ENCODE measurements around the gene PRG2. TPM values are rescaled to one million over a fixed set of nuclear protein-coding genes. Genes with fewer than 3 reads are reported as not detected.

Gene PRG2
- total and polyA plus RNA-seq, 2 of the 4 experiments (the other 2 are of a cell fraction), result not detected

GRCh38 chr11:57353036-57353435 is 37.4 kb downstream of the PRG2 start:
- H3K18ac ChIP-seq (ENCODE audit: low read depth, low read length), result no peak overlapping the region
- H4K91ac ChIP-seq (ENCODE audit: insufficient read depth, low read depth, low read length), result no peak overlapping the region
- no peak overlapping the region for H2BK15ac ChIP-seq (ENCODE audit: low read depth, low read length)
- ChIA-PET CTCF (interaction anchor here (0.8 kb wide), 1 partner anchor 103 kb away, joined by 3 read pairs; no protein-coding TSS in a partner anchor), POLR2A (ENCODE audit: unreplicated experiment) (no interaction called here)
- peaks cover 30% of the 10 kb centered on the region for H3K27me3 ChIP-seq (ENCODE audit: control insufficient read depth, insufficient read depth, low read length)
- no CpG with 5 or more reads among the region's 5 CpGs for WGBS, 2 experiments (ENCODE audit: extremely low coverage in 2 of 2, insufficient read length in 1 of 2)
- no peaks in the 10 kb centered on the region for H3K9me1 ChIP-seq (ENCODE audit: insufficient read depth, low read length)
- H2BK120ac ChIP-seq (ENCODE audit: low read depth, low read length), result no peak overlapping the region
- peaks cover 5% of the 10 kb centered on the region; the same call in 1 of the 2 replicates for H3K9me3 ChIP-seq (ENCODE audit: control insufficient read depth, insufficient read depth, low read length)
- H3K27ac ChIP-seq (ENCODE audit: insufficient read depth, low read length), result no peak overlapping the region
- H3K23ac ChIP-seq (ENCODE audit: low read depth, low read length), result no peak overlapping the region
- H3K4me1 ChIP-seq (ENCODE audit: control insufficient read depth, insufficient read depth, low read length), result peaks cover 2% of the 10 kb centered on the region; the same call in 1 of the 2 replicates
- H3K56ac ChIP-seq (ENCODE audit: extremely low read depth, insufficient read depth, low read length), result no peak overlapping the region
- H2AK9ac ChIP-seq (replicated peaks; ENCODE audit: low read depth, low read length, poor library complexity), result no peak overlapping the region
- H4K5ac ChIP-seq (ENCODE audit: low read depth, low read length), result no peak overlapping the region
- no peaks in the 10 kb centered on the region for H3K36me3 ChIP-seq (ENCODE audit: control insufficient read depth, insufficient read depth, low read length)
- no peak overlapping the region for H3K14ac ChIP-seq (replicated peaks; ENCODE audit: low read depth, low read length)
- no peaks in the 10 kb centered on the region for H3K79me1 ChIP-seq (ENCODE audit: low read depth in 1 of 2, low read length in 2 of 2)
- H2AK5ac ChIP-seq (ENCODE audit: low read depth, low read length), result no peak overlapping the region
- BruUV-seq (replicated peaks), result no TSS peak
- intact Hi-C loops (cut with micrococcal nuclease), result loop anchor here (5.0 kb wide), 1 partner anchor 511 kb away; no protein-coding TSS in a partner anchor
- H4K20me1 ChIP-seq (ENCODE audit: insufficient read depth, low read length), result no peaks in the 10 kb centered on the region
- no peak for DNase-seq
- no peak overlapping the region for H3K4me3 ChIP-seq (ENCODE audit: insufficient read depth, low read depth, low read length)
- H2BK5ac ChIP-seq (ENCODE audit: low read depth, low read length, poor library complexity, severe bottlenecking), result no peak overlapping the region
- H3K4ac ChIP-seq (ENCODE audit: low read depth, low read length), result no peak overlapping the region
- ATAC-seq (ENCODE audit: low read depth), result no peak
- dilution Hi-C loops (cut with HindIII; ENCODE audit: low sequenced_read_pairs, unreplicated experiment), result no loop called here
- no peak overlapping the region for H2AFZ ChIP-seq (replicated peaks; ENCODE audit: low read length, poor library complexity)
- no peak overlapping the region for H3K9ac ChIP-seq (ENCODE audit: low read depth, low read length)
- H2BK20ac ChIP-seq (ENCODE audit: low read depth, low read length), result no peak overlapping the region
- in situ Hi-C loops (cut with MboI; ENCODE audit: low sequenced_read_pairs), result loop anchor here (25.0 kb wide), 1 partner anchor 516 kb away; no protein-coding TSS in a partner anchor
- TF ChIP-seq CEBPB (IDR thresholded peaks at IDR 0.05; ENCODE audit: low read depth, low read length) (no peak), RCOR1 (IDR thresholded peaks at IDR 0.05; ENCODE audit: insufficient replicate concordance, low read length) (no peak), SMC3 (IDR thresholded peaks at IDR 0.05; ENCODE audit: low read depth, low read length) (no peak), ELK1 (IDR thresholded peaks at IDR 0.05; ENCODE audit: borderline replicate concordance, low read depth, low read length) (no peak), RAD21 (IDR thresholded peaks at IDR 0.05; ENCODE audit: low read length) (no peak), CTCF (conservative IDR thresholded peaks at IDR 0.05; ENCODE audit: low read depth, low read length) (no peak), NFE2L2 (IDR thresholded peaks at IDR 0.05; ENCODE audit: low read depth, low read length) (no peak), USF2 (IDR thresholded peaks at IDR 0.05; ENCODE audit: low read depth, low read length) (no peak), POLR2A (IDR thresholded peaks at IDR 0.05; ENCODE audit: low read depth, low read length) (no peak), MAFK (IDR thresholded peaks at IDR 0.05; ENCODE audit: low read depth, low read length) (no peak), CHD1 (IDR thresholded peaks at IDR 0.05; ENCODE audit: low read depth, low read length) (no peak), MXI1 (IDR thresholded peaks at IDR 0.05; ENCODE audit: borderline replicate concordance, low read depth, low read length) (no peak), MAZ (IDR thresholded peaks at IDR 0.05; ENCODE audit: borderline replicate concordance, low read depth, low read length) (no peak)
- H4K8ac ChIP-seq (ENCODE audit: low read depth in 2 of 2, low read length in 2 of 2), result no peak overlapping the region
- H3K4me2 ChIP-seq (ENCODE audit: low read depth, low read length), result no peak overlapping the region
